Endothelial cell of umbilical vein (primary cell): Measurements from ENCODE around the gene TGFBR2. TPM values are rescaled to one million over a fixed set of nuclear protein-coding genes. Genes with fewer than 3 reads are reported as not detected.

Experiments used
- BruUV-seq: library from RNA; stranded (reverse); fragments of 400-500 nt; replicated peaks from 2 replicates; lab custom pipeline; 2021; lab: Mats Ljungman, UMichigan
- CTCF ChIA-PET: fragments of 300-600, 350-600 bp; sonication (Branson Sonifier 250); formaldehyde crosslinking; loops from one replicate; lab custom pipeline; 2021; ENCODE audit warnings: antibody characterized with exemption, inconsistent platforms; lab: Charles Lee
- POLR2A ChIA-PET: fragments of 300-600, 350-600 bp; sonication (Branson Sonifier 250); formaldehyde crosslinking; loops from one replicate; lab custom pipeline; 2021; ENCODE audit warnings: antibody characterized with exemption, inconsistent platforms; lab: Charles Lee
- DNase-seq: peaks from one replicate; pipeline ENCODE4 v3.0.0-alpha.2; 2011; ENCODE audit warnings: low read depth, low spot score
- FAIRE-seq: peaks from 2 replicates; lab custom pipeline; 2011; peaks lifted over from hg19 to GRCh38; lab: Jason Lieb, UNC
- H2AFZ ChIP-seq: 2 replicates; pipeline ENCODE4 v1.6.0; 2012; ENCODE audit warnings: low read depth, low read length, control low read depth, inconsistent platforms
- H3K27ac ChIP-seq: 2 replicates; pipeline ENCODE4 v1.5.1; 2011; ENCODE audit warnings: low read depth, mild to moderate bottlenecking, control low read depth, low read length, moderate library complexity; ENCODE audit not compliant: insufficient read depth
- H3K27me3 ChIP-seq, 2 experiments: 2 replicates each; pipeline versions ENCODE4 v1.6.0 to v1.6.1; 2011; ENCODE audit warnings: low read length in 2 of 2, mixed read lengths in 1 of 2; ENCODE audit not compliant: control insufficient read depth in 2 of 2, insufficient read depth in 2 of 2
- H3K36me3 ChIP-seq, 2 experiments: 2 replicates in 1 of 2; 3 replicates in 1 of 2; pipeline ENCODE4 v1.5.1; 2011; ENCODE audit warnings: low read length in 2 of 2, mild to moderate bottlenecking in 1 of 2, moderate library complexity in 1 of 2; ENCODE audit not compliant: control insufficient read depth in 2 of 2, insufficient read depth in 2 of 2; ENCODE audit errors: extremely low read depth in 1 of 2
- H3K4me1 ChIP-seq: 3 replicates; pipeline ENCODE4 v1.5.1; 2011; ENCODE audit warnings: mild to moderate bottlenecking, low read length; ENCODE audit not compliant: control insufficient read depth, insufficient read depth; ENCODE audit errors: extremely low read depth
- H3K4me2 ChIP-seq: 2 replicates; pipeline ENCODE4 v1.6.1; 2011; ENCODE audit warnings: low read length, control low read depth, mixed read lengths; ENCODE audit not compliant: insufficient read depth
- H3K4me3 ChIP-seq, 3 experiments: fragments of 200-600 bp in 1 of 3; sonication (generic), shearing (Covaris generic) in 1 of 3; replicated peaks in 1 of 3; 2 replicates each; pipeline ENCODE4 v1.5.1; 2011 to 2016; ENCODE audit warnings: control low read depth in 3 of 3, low read length in 3 of 3, mild to moderate bottlenecking in 2 of 3, inconsistent platforms in 1 of 3, low read depth in 1 of 3, moderate library complexity in 1 of 3; ENCODE audit not compliant: insufficient read depth in 1 of 3
- H3K79me2 ChIP-seq: 2 replicates; pipeline ENCODE4 v1.6.0; 2012; ENCODE audit warnings: low read length, inconsistent platforms; ENCODE audit not compliant: control insufficient read depth, insufficient read depth
- H3K9ac ChIP-seq: replicated peaks from 2 replicates; pipeline ENCODE3; 2011; ENCODE audit warnings: low read length, control low read depth; ENCODE audit not compliant: insufficient read depth; ENCODE audit errors: extremely low read depth
- H3K9me1 ChIP-seq: replicated peaks from 3 replicates; pipeline ENCODE4 v1.6.0; 2011; ENCODE audit warnings: mild to moderate bottlenecking, low read length; ENCODE audit not compliant: control insufficient read depth, insufficient read depth; ENCODE audit errors: extremely low read depth
- H3K9me3 ChIP-seq: replicated peaks from 2 replicates; pipeline ENCODE4 v1.5.1; 2012; ENCODE audit warnings: low read length, inconsistent platforms; ENCODE audit not compliant: control insufficient read depth, insufficient read depth
- H4K20me1 ChIP-seq: replicated peaks from 2 replicates; pipeline ENCODE3; 2011; ENCODE audit warnings: mild to moderate bottlenecking, low read length; ENCODE audit not compliant: control insufficient read depth, insufficient read depth; ENCODE audit errors: extremely low read depth
- EZH2 ChIP-seq: IDR thresholded peaks from 2 replicates; pipeline ENCODE4 v1.6.1; 2012; ENCODE audit warnings: borderline replicate concordance, low read depth, mild to moderate bottlenecking, moderate library complexity, low read length, inconsistent platforms; ENCODE audit not compliant: severe bottlenecking
- FOS ChIP-seq: IDR thresholded peaks from 2 replicates; pipeline ENCODE4 v1.6.1; 2011; ENCODE audit warnings: mild to moderate bottlenecking, low read length, moderate library complexity, borderline replicate concordance; ENCODE audit not compliant: insufficient read depth
- GATA2 ChIP-seq: IDR thresholded peaks from 2 replicates; pipeline ENCODE4 v1.7.0; 2011; ENCODE audit warnings: low read depth, mild to moderate bottlenecking, moderate library complexity, mixed read lengths, low read length; ENCODE audit not compliant: insufficient read length, insufficient read depth
- JUN ChIP-seq: IDR thresholded peaks from 2 replicates; pipeline ENCODE4 v1.6.1; 2011; ENCODE audit warnings: borderline replicate concordance, low read depth; ENCODE audit not compliant: insufficient read length, insufficient read depth
- MYC ChIP-seq: IDR thresholded peaks from one replicate; pipeline ENCODE4 v1.6.1; 2011; ENCODE audit warnings: mild to moderate bottlenecking, low read depth, low read length
- POLR2A ChIP-seq: IDR thresholded peaks from 2 replicates; pipeline ENCODE4 v1.6.1; 2012; ENCODE audit warnings: low read depth, mild to moderate bottlenecking, control low read depth, low read length
- POLR2AphosphoS5 ChIP-seq: IDR thresholded peaks from 2 replicates; pipeline ENCODE4 v1.6.1; 2012; ENCODE audit warnings: low read depth, mild to moderate bottlenecking, control low read depth, low read length, moderate library complexity; ENCODE audit not compliant: insufficient read depth
- dilution Hi-C: fragments of 300-500 bp; cut with MboI; formaldehyde crosslinking; loops from one replicate; pipeline ENCODE4 v1.15.0; 2019; ENCODE audit warnings: low sequenced_read_pairs; ENCODE audit not compliant: extremely low pct_ligation_motif_present
- intact Hi-C: fragments of 100-400 bp; cut with micrococcal nuclease; formaldehyde crosslinking; loops from one replicate; pipeline ENCODE4 v1.10.0; 2022
- polyA plus RNA-seq, 4 experiments: library from polyadenylated mRNA; depleted of rRNA in 3 of 4; stranded (reverse) in 3 of 4; unstranded in 1 of 4; fragments of >200 nt; gene quantifications; 2 replicates each; pipeline versions ENCODE4 v1.2.1 to v1.2.3, GENCODE V29; 2011 to 2012; ENCODE audit warnings: missing spikeins in 1 of 4
- total RNA-seq: library from RNA; stranded (reverse); gene quantifications from 2 replicates; pipeline ENCODE4 v1.2.3, GENCODE V29; 2021
- TF ChIP-seq, protein P1 (sequence below): IDR thresholded peaks from 2 replicates; pipeline ENCODE4 v1.6.1; 2011; ENCODE audit not compliant: insufficient read depth, insufficient read length
- TF ChIP-seq, protein P2 (sequence below), 2 donors: IDR thresholded peaks; 1 replicate in 1 of 2; 2 replicates in 1 of 2; pipeline ENCODE4 v1.5.1; 2011; ENCODE audit warnings: low read length in 2 of 2, mild to moderate bottlenecking in 2 of 2, moderate library complexity in 2 of 2, control low read depth in 1 of 2, inconsistent platforms in 1 of 2, low read depth in 1 of 2; ENCODE audit not compliant: insufficient read depth in 1 of 2; ENCODE audit errors: extremely low read depth in 1 of 2

TGFBR2 gene
- total and polyA plus RNA-seq, 2 donors (not counting 3 experiments of a cell fraction or from before 2014, with no cell fraction given) = 227 to 250 TPM

DNA sequence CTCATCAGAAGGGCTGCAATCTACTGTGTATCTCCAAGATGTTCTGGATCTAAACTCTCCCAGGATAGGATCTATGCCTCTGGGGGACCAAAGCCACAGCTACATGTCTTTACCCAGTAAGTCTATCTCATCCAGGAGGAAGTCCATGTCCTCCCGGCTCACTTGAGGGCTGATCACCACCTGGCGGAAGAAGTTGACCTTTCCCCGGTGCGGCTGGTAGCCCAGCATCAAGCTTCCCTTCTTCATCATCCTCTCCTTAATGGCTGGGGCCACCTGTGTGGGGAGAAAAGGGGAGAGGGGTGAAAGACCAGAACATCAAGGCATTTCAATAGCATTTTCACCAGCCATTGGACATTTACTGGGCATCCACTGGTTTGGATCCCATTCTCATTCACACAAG lies 121.7 kb downstream of the TGFBR2 start:
- H2AFZ ChIP-seq = no peak overlapping the region
- no peak for FAIRE-seq
- no TSS peak for BruUV-seq
- H3K79me2 ChIP-seq = no peaks in the 10 kb centered on the region
- no peaks in the 10 kb centered on the region for H4K20me1 ChIP-seq
- TF ChIP-seq MYC = no peak
- TF ChIP-seq, protein P1, sequence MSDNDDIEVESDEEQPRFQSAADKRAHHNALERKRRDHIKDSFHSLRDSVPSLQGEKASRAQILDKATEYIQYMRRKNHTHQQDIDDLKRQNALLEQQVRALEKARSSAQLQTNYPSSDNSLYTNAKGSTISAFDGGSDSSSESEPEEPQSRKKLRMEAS = no peak
- no peak overlapping the region for H3K4me3 ChIP-seq
- H3K9me1 ChIP-seq = no peaks in the 10 kb centered on the region
- H3K27ac ChIP-seq = no peak overlapping the region
- H3K9ac ChIP-seq = no peak overlapping the region
- dilution Hi-C loops (no loop called here), intact Hi-C loops (no loop called here)
- ChIA-PET POLR2A (no interaction called here), CTCF (no interaction called here)
- H3K27me3 ChIP-seq = no peaks in the 10 kb centered on the region
- H3K9me3 ChIP-seq = no peaks in the 10 kb centered on the region
- H3K4me2 ChIP-seq = no peak overlapping the region
- no peaks in the 10 kb centered on the region for H3K4me1 ChIP-seq
- DNase-seq = no peak
- H3K36me3 ChIP-seq = no peaks in the 10 kb centered on the region

DNA sequence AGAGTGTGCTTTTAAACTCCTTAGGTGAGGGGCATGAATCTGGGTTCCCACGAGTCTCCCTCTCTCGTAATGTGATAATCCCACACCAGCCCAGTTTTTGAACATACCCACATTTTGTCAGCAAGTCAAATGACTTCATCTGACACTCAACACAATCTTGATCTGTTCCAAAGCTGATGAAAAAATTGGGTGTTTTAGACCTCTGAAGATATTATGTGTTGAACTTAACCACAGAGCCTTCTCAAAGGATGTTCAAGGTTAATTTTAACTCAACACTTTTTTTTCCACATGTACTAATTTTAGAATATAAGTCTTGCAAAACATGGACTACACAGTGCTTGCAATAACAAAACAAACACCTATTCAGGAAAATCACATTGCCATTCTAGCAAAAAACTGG lies 123.1 kb downstream of the TGFBR2 start:
- CTCF ChIA-PET = interaction anchor here (2.2 kb wide), 2 partner anchors 9 to 14 kb away, joined by 5 to 8 read pairs; no protein-coding TSS in a partner anchor
- H3K9ac ChIP-seq = no peak overlapping the region
- no peaks in the 10 kb centered on the region for H3K9me3 ChIP-seq
- dilution Hi-C loops (no loop called here), intact Hi-C loops (no loop called here)
- TF ChIP-seq FOS (no peak), POLR2AphosphoS5 (no peak), JUN (no peak), EZH2 (no peak), MYC (no peak), GATA2 (no peak), POLR2A (no peak)
- TF ChIP-seq, protein P2, sequence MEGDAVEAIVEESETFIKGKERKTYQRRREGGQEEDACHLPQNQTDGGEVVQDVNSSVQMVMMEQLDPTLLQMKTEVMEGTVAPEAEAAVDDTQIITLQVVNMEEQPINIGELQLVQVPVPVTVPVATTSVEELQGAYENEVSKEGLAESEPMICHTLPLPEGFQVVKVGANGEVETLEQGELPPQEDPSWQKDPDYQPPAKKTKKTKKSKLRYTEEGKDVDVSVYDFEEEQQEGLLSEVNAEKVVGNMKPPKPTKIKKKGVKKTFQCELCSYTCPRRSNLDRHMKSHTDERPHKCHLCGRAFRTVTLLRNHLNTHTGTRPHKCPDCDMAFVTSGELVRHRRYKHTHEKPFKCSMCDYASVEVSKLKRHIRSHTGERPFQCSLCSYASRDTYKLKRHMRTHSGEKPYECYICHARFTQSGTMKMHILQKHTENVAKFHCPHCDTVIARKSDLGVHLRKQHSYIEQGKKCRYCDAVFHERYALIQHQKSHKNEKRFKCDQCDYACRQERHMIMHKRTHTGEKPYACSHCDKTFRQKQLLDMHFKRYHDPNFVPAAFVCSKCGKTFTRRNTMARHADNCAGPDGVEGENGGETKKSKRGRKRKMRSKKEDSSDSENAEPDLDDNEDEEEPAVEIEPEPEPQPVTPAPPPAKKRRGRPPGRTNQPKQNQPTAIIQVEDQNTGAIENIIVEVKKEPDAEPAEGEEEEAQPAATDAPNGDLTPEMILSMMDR (IDR thresholded peaks at IDR 0.05; ENCODE audit: extremely low read depth in 1 of 2, insufficient read depth in 1 of 2, low read depth in 1 of 2, low read length in 2 of 2) = no peak
- TF ChIP-seq, protein P1 = no peak
- H4K20me1 ChIP-seq = no peaks in the 10 kb centered on the region
- no peak overlapping the region for H3K4me3 ChIP-seq
- H3K9me1 ChIP-seq = no peaks in the 10 kb centered on the region
- BruUV-seq = no TSS peak
- no peaks in the 10 kb centered on the region for H3K36me3 ChIP-seq
- no peaks in the 10 kb centered on the region for H3K27me3 ChIP-seq
- DNase-seq (no peak), FAIRE-seq (no peak)
- no peaks in the 10 kb centered on the region for H3K79me2 ChIP-seq
- no peak overlapping the region for H2AFZ ChIP-seq
- H3K27ac ChIP-seq = no peak overlapping the region
- POLR2A ChIA-PET = no interaction called here
- H3K4me1 ChIP-seq = no peaks in the 10 kb centered on the region
- H3K4me2 ChIP-seq = no peak overlapping the region
